Right ventricle myocardium superior (tissue), 1 donor: ENCODE data around the gene MTHFD2. TPM values are rescaled to one million over a fixed set of nuclear protein-coding genes. Genes with fewer than 3 reads are reported as not detected.
"Not testable (repeated sequence)": the region's sequence is repeated elsewhere in the genome, so short reads cannot be mapped to it uniquely, and the experiment has no call there.

Experiments
- ATAC-seq: fragments of 200-7000 bp; cut with Tn5 transposase; one replicate; pipeline ENCODE4 v1.9.1; 2020; ENCODE audit warnings: mild to moderate bottlenecking; ENCODE audit not compliant: poor library complexity
- DNase-seq: peaks from one replicate; pipeline ENCODE4 v3.0.0-alpha.2; 2020
- intact Hi-C: fragments of 100-400 bp; cut with DNase I; formaldehyde crosslinking; loops from one replicate; pipeline ENCODE4 v1.11.2; 2022
- long read RNA-seq: library from polyadenylated mRNA; unstranded; transcript quantifications from one replicate; pipeline ENCODE4 v2.0.0, GENCODE V29; 2021
- total RNA-seq: library from RNA; stranded (reverse); fragmentation: NEBNext Ultra II Directional; extraction: Animal tissue kit (Norgen Biotek cat#: 25700); gene quantifications from one replicate; pipeline ENCODE4 v1.2.1, GENCODE V29; 2021
- donor health status: DM: no; HTN: yes; CAD: no; lungs with severe emphysema.

Gene MTHFD2
- 19.0 TPM for total RNA-seq
- long read RNA-seq, full-length matches to known transcripts = 57 of 72 reads
- long read RNA-seq, partial matches to known transcripts = 1 of 72 reads
- long read RNA-seq, other reads (novel, unspliced or antisense) = 14 of 72 reads

- peak; percentile 98 for ATAC-seq
- intact Hi-C loops = no loop called here
Measured at GRCh38 chr2:74198461-74199274, at the start of gene MTHFD2. Gene MTHFD2 (plus strand): TSS chr2:74198615. CDS start chr2:74198642, 27 bp downstream.

GRCh38 chr2:74149247-74149525, 49.2 kb upstream of the MTHFD2 start:
- ATAC-seq (no peak), DNase-seq (no peak)
- intact Hi-C loops = loop anchor here (10.0 kb wide), 2 partner anchors 164 to 324 kb away; partner anchors contain the start of genes STAMBP and TET3

More at GRCh38 chr2:74198461-74199274, at the start of gene MTHFD2:
- DNase-seq = peak; percentile 95

GRCh38 chr2:74149570-74150319, 48.7 kb upstream of the MTHFD2 start:
- no peak for DNase-seq
- intact Hi-C loops = loop anchor here (10.0 kb wide), 2 partner anchors 165 to 325 kb away; partner anchors contain the start of genes STAMBP and TET3
- no peak for ATAC-seq

- intact Hi-C loops = no loop called here
- no peak for DNase-seq
- no peak for ATAC-seq
Measured at GRCh38 chr2:74152954-74153353, 45.5 kb upstream of the MTHFD2 start.

GRCh38 chr2:74155830-74156229, 42.6 kb upstream of the MTHFD2 start:
- intact Hi-C loops = no loop called here
- ATAC-seq (no peak), DNase-seq (no peak)

- ATAC-seq = no peak
- intact Hi-C loops = no loop called here
- no peak for DNase-seq
Measured at GRCh38 chr2:74162951-74163350, 35.5 kb upstream of the MTHFD2 start.

- no peak for DNase-seq
- intact Hi-C loops = no loop called here
- no peak for ATAC-seq
Measured at GRCh38 chr2:74164761-74165160, 33.7 kb upstream of the MTHFD2 start.

- intact Hi-C loops = no loop called here
- ATAC-seq (no peak), DNase-seq (no peak)
Measured at GRCh38 chr2:74168739-74169138, 29.7 kb upstream of the MTHFD2 start.

- ATAC-seq (no peak), DNase-seq (no peak)
- intact Hi-C loops = no loop called here
Measured at GRCh38 chr2:74174909-74175308, 23.5 kb upstream of the MTHFD2 start.

GRCh38 chr2:74177696-74178095, 20.7 kb upstream of the MTHFD2 start:
- no peak for DNase-seq
- intact Hi-C loops = no loop called here
- ATAC-seq = no peak

- DNase-seq (peak; percentile 98), ATAC-seq (peak; percentile 99)
- intact Hi-C loops = no loop called here
Measured at GRCh38 chr2:74178211-74179062, 20.0 kb upstream of the MTHFD2 start, which contains the start of gene MOB1A. Gene MOB1A (minus strand): TSS chr2:74178879. CDS start chr2:74178674, 205 bp downstream.

- no peak for DNase-seq
- intact Hi-C loops = no loop called here
- peak; percentile 1 for ATAC-seq
Measured at GRCh38 chr2:74179063-74179865, 19.2 kb upstream of the MTHFD2 start.

- ATAC-seq (peak; percentile 1), DNase-seq (peak; percentile 55)
- intact Hi-C loops = no loop called here
Measured at GRCh38 chr2:74181739-74182138, 16.7 kb upstream of the MTHFD2 start.

GRCh38 chr2:74183878-74184277, 14.5 kb upstream of the MTHFD2 start:
- no peak for ATAC-seq
- DNase-seq = no peak
- intact Hi-C loops = no loop called here

- peak; percentile 48 for ATAC-seq
- intact Hi-C loops = no loop called here
- DNase-seq = no peak
Measured at GRCh38 chr2:74186038-74186437, 12.4 kb upstream of the MTHFD2 start.

- intact Hi-C loops, DNase-seq, ATAC-seq: not testable (repeated sequence)
Measured at GRCh38 chr2:74186706-74187105, 11.7 kb upstream of the MTHFD2 start.

- DNase-seq = no peak
Measured at GRCh38 chr2:74188018-74188601, 10.3 kb upstream of the MTHFD2 start.

GRCh38 chr2:74188696-74189095, 9.7 kb upstream of the MTHFD2 start:
- DNase-seq = no peak
- ATAC-seq = no peak
- intact Hi-C loops = no loop called here

More at GRCh38 chr2:74188018-74188601, 10.3 kb upstream of the MTHFD2 start:
- peak; percentile 34 for ATAC-seq
- intact Hi-C loops = no loop called here
